Natural killer cell (primary cell): ENCODE data around the gene CEMIP. TPM values are rescaled to one million over a fixed set of nuclear protein-coding genes. Genes with fewer than 3 reads are reported as not detected.

Experiments
- ATAC-seq, 3 donors: fragments of 150-1000 bp in 2 of 3; fragments of 200-7000 bp in 1 of 3; cut with Tn5 transposase; 1 replicate in 1 of 3; 2 replicates in 2 of 3; pipeline ENCODE4 v1.10.0; 2021; ENCODE audit warnings: mild to moderate bottlenecking in 2 of 3, moderate library complexity in 2 of 3
- DNase-seq, 2 donors: peaks; one replicate each; pipeline versions ENCODE4 v3.0.0 to v3.0.0-alpha.2; 2013 to 2021; ENCODE audit warnings: mixed read lengths in 1 of 2
- H3K27ac ChIP-seq: one replicate; pipeline ENCODE4 v1.5.1; 2013; ENCODE audit warnings: mild to moderate bottlenecking, low read length
- H3K27me3 ChIP-seq: one replicate; pipeline ENCODE4 v1.6.1; 2013; ENCODE audit warnings: low read length; ENCODE audit not compliant: control insufficient read depth, insufficient read depth
- H3K36me3 ChIP-seq: one replicate; pipeline ENCODE4 v1.6.1; 2013; ENCODE audit warnings: low read length; ENCODE audit not compliant: control insufficient read depth, insufficient read depth
- H3K4me1 ChIP-seq: one replicate; pipeline ENCODE4 v1.6.1; 2013; ENCODE audit warnings: low read length; ENCODE audit not compliant: control insufficient read depth, insufficient read depth
- H3K4me3 ChIP-seq: one replicate; pipeline ENCODE4 v1.5.1; 2013; ENCODE audit warnings: low read length
- H3K9me3 ChIP-seq: one replicate; pipeline ENCODE4 v1.6.1; 2013; ENCODE audit warnings: low read length; ENCODE audit not compliant: control insufficient read depth, insufficient read depth
- H3K27ac Mint-ChIP-seq, 2 donors: one replicate each; pipeline ENCODE4 v1.8.0; 2022; ENCODE audit warnings: mild to moderate bottlenecking in 2 of 2, mixed read lengths in 2 of 2, moderate library complexity in 1 of 2
- H3K27me3 Mint-ChIP-seq, 2 donors: one replicate each; pipeline ENCODE4 v1.8.0; 2022; ENCODE audit warnings: low read depth in 2 of 2, mixed read lengths in 2 of 2
- H3K36me3 Mint-ChIP-seq: one replicate; pipeline ENCODE4 v1.8.0; 2022; ENCODE audit warnings: mixed read lengths
- H3K4me1 Mint-ChIP-seq, 2 donors: one replicate each; pipeline ENCODE4 v1.8.0; 2022; ENCODE audit warnings: mixed read lengths in 2 of 2
- H3K4me3 Mint-ChIP-seq: one replicate; pipeline ENCODE4 v1.8.0; 2022; ENCODE audit warnings: mild to moderate bottlenecking, moderate library complexity, mixed read lengths
- H3K9me3 Mint-ChIP-seq, 2 donors: one replicate each; pipeline ENCODE4 v1.8.0; 2022; ENCODE audit warnings: mixed read lengths in 2 of 2
- WGBS: methylation state at CpG from one replicate; pipeline ENCODE4 v1.1.7; 2013; ENCODE audit warnings: missing lambda C conversion rate; ENCODE audit not compliant: insufficient coverage; 5-methylcytosine and 5-hydroxymethylcytosine counted together
- intact Hi-C: fragments of 100-400 bp; cut with micrococcal nuclease; formaldehyde crosslinking; loops from one replicate; pipeline ENCODE4 v1.14.2; 2022
- total RNA-seq, 4 donors: library from RNA; stranded (reverse); fragments of 120-200 nt in 1 of 4; gene quantifications; one replicate each; pipeline versions ENCODE4 v1.2.3 to v1.2.4, GENCODE V29; 2013 to 2022
- TF ChIP-seq, protein P1 (sequence below): fragments of 200-600 bp; IDR thresholded peaks from one replicate; pipeline ENCODE4 v1.8.0; 2022; ENCODE audit warnings: antibody characterized with exemption

Gene CEMIP
- total RNA-seq, 3 donors from 2014 or later (not counting 1 experiment from before 2014, with no cell fraction given), result 0.07 to 0.82 TPM; not detected in 1

DNA sequence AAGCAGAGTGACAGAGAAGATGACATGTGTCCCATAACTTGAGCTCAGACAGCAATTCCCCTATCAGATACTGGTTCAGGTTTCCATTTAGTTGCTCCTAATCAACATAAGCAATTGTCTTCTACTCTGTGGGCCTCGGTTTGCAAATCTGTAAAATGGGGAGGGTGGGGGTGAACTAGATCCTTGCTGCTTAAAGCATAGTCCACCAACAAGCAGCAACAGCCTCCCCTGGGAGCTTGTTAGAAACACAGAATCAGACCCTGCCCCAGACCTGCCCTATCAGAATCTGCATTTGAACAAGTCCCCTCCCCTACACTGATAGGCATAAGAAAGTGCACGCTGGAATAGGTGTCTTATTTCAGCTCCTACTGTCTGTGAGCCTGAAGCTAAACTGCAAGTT lies 87.8 kb downstream of the CEMIP start:
- DNase-seq (no peak), ATAC-seq (no peak)
- no peaks in the 10 kb centered on the region for H3K9me3 ChIP-seq
- H3K36me3 Mint-ChIP-seq, result no peaks in the 10 kb centered on the region
- no peak overlapping the region for H3K27ac ChIP-seq
- no peak overlapping the region for H3K4me3 Mint-ChIP-seq
- intact Hi-C loops, result no loop called here
- H3K27me3 ChIP-seq, result no peaks in the 10 kb centered on the region
- H3K9me3 Mint-ChIP-seq, result no peaks in the 10 kb centered on the region
- no peaks in the 10 kb centered on the region for H3K4me1 Mint-ChIP-seq
- H3K36me3 ChIP-seq, result no peaks in the 10 kb centered on the region
- no peaks in the 10 kb centered on the region for H3K27me3 Mint-ChIP-seq
- H3K4me3 ChIP-seq, result no peak overlapping the region
- TF ChIP-seq, protein P1, sequence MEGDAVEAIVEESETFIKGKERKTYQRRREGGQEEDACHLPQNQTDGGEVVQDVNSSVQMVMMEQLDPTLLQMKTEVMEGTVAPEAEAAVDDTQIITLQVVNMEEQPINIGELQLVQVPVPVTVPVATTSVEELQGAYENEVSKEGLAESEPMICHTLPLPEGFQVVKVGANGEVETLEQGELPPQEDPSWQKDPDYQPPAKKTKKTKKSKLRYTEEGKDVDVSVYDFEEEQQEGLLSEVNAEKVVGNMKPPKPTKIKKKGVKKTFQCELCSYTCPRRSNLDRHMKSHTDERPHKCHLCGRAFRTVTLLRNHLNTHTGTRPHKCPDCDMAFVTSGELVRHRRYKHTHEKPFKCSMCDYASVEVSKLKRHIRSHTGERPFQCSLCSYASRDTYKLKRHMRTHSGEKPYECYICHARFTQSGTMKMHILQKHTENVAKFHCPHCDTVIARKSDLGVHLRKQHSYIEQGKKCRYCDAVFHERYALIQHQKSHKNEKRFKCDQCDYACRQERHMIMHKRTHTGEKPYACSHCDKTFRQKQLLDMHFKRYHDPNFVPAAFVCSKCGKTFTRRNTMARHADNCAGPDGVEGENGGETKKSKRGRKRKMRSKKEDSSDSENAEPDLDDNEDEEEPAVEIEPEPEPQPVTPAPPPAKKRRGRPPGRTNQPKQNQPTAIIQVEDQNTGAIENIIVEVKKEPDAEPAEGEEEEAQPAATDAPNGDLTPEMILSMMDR, result no peak
- 100% methylated on average over 1 of the region's 2 CpGs for WGBS
- H3K27ac Mint-ChIP-seq, result no peak overlapping the region
- no peaks in the 10 kb centered on the region for H3K4me1 ChIP-seq

DNA sequence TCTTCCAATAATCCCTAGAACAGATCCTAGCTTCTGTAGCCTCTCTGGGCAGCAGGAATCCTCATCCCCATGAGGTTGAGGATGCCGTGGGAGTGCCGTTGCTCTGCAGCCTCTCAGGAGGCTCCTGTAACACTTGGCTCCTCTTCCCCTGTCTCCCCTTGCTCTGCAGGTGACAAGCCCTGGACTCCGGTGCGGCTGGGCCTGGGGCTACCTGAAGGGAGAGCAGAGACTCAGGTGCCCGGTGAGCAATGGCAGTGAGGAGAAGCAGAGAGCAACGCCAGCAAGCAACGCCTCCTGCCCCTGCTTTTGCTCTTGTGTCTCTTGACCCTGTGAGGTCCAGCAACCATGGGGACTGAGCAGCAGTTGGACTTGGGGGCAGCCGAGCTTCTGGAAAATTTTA lies 91.2 kb downstream of the CEMIP start:
- no peaks in the 10 kb centered on the region for H3K4me1 ChIP-seq
- ATAC-seq (no peak), DNase-seq (no peak)
- H3K4me1 Mint-ChIP-seq, result no peaks in the 10 kb centered on the region
- H3K27ac Mint-ChIP-seq, result no peak overlapping the region
- H3K27me3 Mint-ChIP-seq, result no peaks in the 10 kb centered on the region
- H3K4me3 Mint-ChIP-seq, result no peak overlapping the region
- no peaks in the 10 kb centered on the region for H3K36me3 Mint-ChIP-seq
- H3K27me3 ChIP-seq, result no peaks in the 10 kb centered on the region
- TF ChIP-seq, protein P1, result no peak
- no peak overlapping the region for H3K4me3 ChIP-seq
- H3K36me3 ChIP-seq, result no peaks in the 10 kb centered on the region
- WGBS, result 91% methylated on average over 8 of the region's 8 CpGs
- intact Hi-C loops, result no loop called here
- no peak overlapping the region for H3K27ac ChIP-seq
- H3K9me3 ChIP-seq, result no peaks in the 10 kb centered on the region
- H3K9me3 Mint-ChIP-seq, result no peaks in the 10 kb centered on the region

DNA sequence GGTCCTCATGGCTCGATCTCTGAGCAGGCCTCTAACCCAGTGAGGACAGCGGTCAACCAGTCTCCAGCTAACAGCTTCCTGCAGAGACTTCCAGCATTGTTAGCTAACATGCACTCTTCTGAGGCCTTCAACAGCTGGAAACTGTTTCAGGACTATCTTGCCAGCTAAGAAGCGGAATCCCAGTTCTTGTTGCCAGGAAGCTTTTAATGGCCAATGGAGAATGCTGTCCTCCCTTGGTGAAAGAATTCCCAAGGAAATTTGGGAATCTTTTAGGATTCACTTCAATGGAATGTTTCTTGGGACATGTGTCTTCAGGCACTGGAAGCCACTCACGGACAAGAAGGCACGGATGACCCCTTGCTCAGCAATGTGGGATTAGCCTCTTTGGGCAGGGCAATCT lies 91.7 kb downstream of the CEMIP start:
- H3K9me3 Mint-ChIP-seq, result no peaks in the 10 kb centered on the region
- H3K9me3 ChIP-seq, result no peaks in the 10 kb centered on the region
- ATAC-seq (no peak), DNase-seq (no peak)
- 89% methylated on average over 5 of the region's 5 CpGs for WGBS
- H3K4me3 ChIP-seq, result no peak overlapping the region
- no peaks in the 10 kb centered on the region for H3K4me1 ChIP-seq
- H3K27me3 ChIP-seq, result no peaks in the 10 kb centered on the region
- H3K27me3 Mint-ChIP-seq, result peaks cover 0 to 4% of the 10 kb centered on the region in 2 donors
- H3K27ac ChIP-seq, result no peak overlapping the region
- H3K36me3 Mint-ChIP-seq, result no peaks in the 10 kb centered on the region
- H3K4me1 Mint-ChIP-seq, result no peaks in the 10 kb centered on the region
- intact Hi-C loops, result no loop called here
- H3K36me3 ChIP-seq, result no peaks in the 10 kb centered on the region
- TF ChIP-seq, protein P1, result no peak
- H3K27ac Mint-ChIP-seq, result no peak overlapping the region
- no peak overlapping the region for H3K4me3 Mint-ChIP-seq

DNA sequence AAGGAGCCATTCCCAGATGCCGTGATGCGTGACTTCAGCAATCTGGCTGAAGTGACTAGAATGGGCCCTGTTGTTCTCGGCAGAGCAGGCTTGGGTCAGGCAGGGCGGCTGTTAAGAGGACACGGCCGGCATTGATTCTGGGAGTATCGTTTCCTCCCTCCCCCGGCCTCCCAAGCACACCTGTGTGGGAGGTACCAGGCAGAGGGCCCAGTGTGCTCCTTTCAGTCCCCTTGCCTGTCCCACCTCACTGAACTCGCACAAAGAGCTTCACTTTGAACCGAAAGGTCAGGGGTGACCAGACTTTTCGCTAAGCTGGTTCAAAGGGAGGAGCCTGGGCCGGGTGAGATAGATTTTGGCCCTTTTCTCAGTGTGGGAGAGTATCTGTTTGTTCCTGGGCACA lies 92.7 kb downstream of the CEMIP start:
- no peak overlapping the region for H3K27ac Mint-ChIP-seq
- intact Hi-C loops, result no loop called here
- DNase-seq, result no peak
- H3K9me3 Mint-ChIP-seq, result no peaks in the 10 kb centered on the region
- Histone ChIP-seq H3K36me3 (no peaks in the 10 kb centered on the region), H3K27ac (no peak overlapping the region), H3K4me1 (no peaks in the 10 kb centered on the region), H3K27me3 (no peaks in the 10 kb centered on the region), H3K9me3 (no peaks in the 10 kb centered on the region), H3K4me3 (no peak overlapping the region)
- no peak for ATAC-seq
- H3K36me3 Mint-ChIP-seq, result no peaks in the 10 kb centered on the region
- H3K27me3 Mint-ChIP-seq, result peaks cover 4 to 9% of the 10 kb centered on the region in 2 donors
- WGBS, result 90% methylated on average over 12 of the region's 12 CpGs
- TF ChIP-seq, protein P1, result no peak
- no peaks in the 10 kb centered on the region for H3K4me1 Mint-ChIP-seq
- no peak overlapping the region for H3K4me3 Mint-ChIP-seq
